Kidney epithelial cell (primary cell): ENCODE measurements around the gene NFS1. TPM values are rescaled to one million over a fixed set of nuclear protein-coding genes. Genes with fewer than 3 reads are reported as not detected.

ENCODE experiments used
- DNase-seq: peaks from one replicate; pipeline ENCODE4 v3.0.0-alpha.2; 2010; ENCODE audit warnings: low read depth
- H3K27me3 ChIP-seq: 2 replicates; pipeline ENCODE4 v1.6.0; 2011; ENCODE audit warnings: low read length; ENCODE audit not compliant: control insufficient read depth, insufficient read depth
- H3K36me3 ChIP-seq: 2 replicates; pipeline ENCODE4 v1.5.1; 2011; ENCODE audit warnings: low read length; ENCODE audit not compliant: control insufficient read depth, insufficient read depth
- H3K4me3 ChIP-seq: 2 replicates; pipeline ENCODE4 v1.5.1; 2011; ENCODE audit warnings: low read depth, mild to moderate bottlenecking, control low read depth, low read length
- CTCF ChIP-seq: IDR thresholded peaks from 2 replicates; pipeline ENCODE4 v1.5.1; 2011; ENCODE audit warnings: mild to moderate bottlenecking, moderate library complexity, low read length, control low read depth, inconsistent platforms; ENCODE audit not compliant: insufficient read depth, poor library complexity, severe bottlenecking
- total RNA-seq: library from RNA; depleted of rRNA; stranded (reverse); fragments of >200 nt; gene quantifications from 2 replicates; pipeline ENCODE4 v1.2.3, GENCODE V29; 2015

Gene NFS1
- total RNA-seq, 1 donor from 2014 or later: 30.8 TPM

DNA sequence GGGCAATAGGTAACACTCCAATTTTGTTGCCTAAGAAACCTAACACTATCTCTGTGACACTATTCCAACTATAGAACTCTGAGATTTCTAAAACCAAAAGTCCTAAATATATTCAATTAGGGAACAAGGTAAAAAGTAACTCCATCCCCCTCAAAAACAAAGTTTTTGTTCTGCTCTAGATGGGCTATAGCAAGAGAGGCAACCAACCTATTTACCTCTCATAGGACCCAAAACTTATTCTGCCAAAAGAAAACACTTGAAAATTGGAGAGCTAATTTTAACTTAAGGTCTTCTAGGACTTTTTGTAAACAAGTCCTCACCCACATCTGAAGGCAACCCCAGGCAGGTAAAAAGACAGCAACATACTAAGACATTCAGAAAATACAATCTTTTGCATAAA is 35.2 kb upstream of the NFS1 start:
- DNase-seq: no peak
- TF ChIP-seq CTCF: no peak
- peaks cover 2% of the 10 kb centered on the region for H3K36me3 ChIP-seq
- no peak overlapping the region for H3K4me3 ChIP-seq
- no peaks in the 10 kb centered on the region for H3K27me3 ChIP-seq

- Histone ChIP-seq H3K27me3 (no peaks in the 10 kb centered on the region), H3K36me3 (peaks cover 2% of the 10 kb centered on the region), H3K4me3 (no peak overlapping the region)
- no peak for DNase-seq
- no peak for TF ChIP-seq CTCF
These were observed 33.5 kb upstream of the NFS1 start for GRCh38 chr20:35732644-35732982.

DNA sequence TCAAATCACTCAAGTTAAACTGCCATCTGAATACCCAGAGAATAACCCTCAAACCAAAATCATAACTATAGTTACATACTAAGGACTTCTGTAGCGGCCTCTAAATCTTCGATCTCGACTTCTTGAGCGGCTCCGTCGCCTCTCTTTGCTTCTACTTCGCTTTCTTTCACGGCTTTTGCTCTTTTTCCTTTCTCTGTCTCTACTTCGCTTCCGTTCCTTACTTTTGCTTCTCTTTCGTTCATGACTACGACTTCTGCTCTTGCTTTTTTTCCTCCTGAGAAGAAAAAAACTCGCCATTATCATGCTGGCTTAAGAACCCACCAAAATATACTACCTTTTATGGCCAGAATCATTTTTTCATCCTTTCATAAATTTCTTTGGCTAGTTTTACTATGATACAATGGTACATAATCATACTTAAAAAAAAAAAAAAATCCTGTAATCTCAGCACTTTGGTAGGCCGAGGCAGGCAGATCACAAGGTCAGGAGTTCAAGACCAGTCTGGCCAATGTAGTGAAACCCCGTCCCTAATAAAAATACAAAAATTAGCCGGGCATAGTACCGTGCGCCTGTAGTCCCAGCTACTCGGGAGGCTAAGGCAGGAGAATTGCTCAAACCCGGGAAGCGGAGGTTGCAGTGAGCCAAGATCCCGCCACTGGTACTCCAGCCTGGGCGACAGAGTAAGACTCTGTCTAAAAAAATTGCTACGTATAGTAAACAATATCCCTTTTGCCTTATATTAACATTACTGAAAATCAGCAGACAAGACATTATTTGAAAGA is 32.9 kb upstream of the NFS1 start:
- no peaks in the 10 kb centered on the region for H3K27me3 ChIP-seq
- H3K36me3 ChIP-seq: peaks cover 2% of the 10 kb centered on the region

GRCh38 chr20:35731469-35731788 is 32.3 kb upstream of the NFS1 start:
- no peaks in the 10 kb centered on the region for H3K27me3 ChIP-seq
- no peak for DNase-seq
- H3K36me3 ChIP-seq: peaks cover 4% of the 10 kb centered on the region
- no peak for TF ChIP-seq CTCF
- no peak overlapping the region for H3K4me3 ChIP-seq

More for the DNA sequence above, 32.9 kb upstream of the NFS1 start:
- H3K4me3 ChIP-seq: no peak overlapping the region
- DNase-seq: no peak
- TF ChIP-seq CTCF: no peak

GRCh38 chr20:35730583-35731468 is 31.7 kb upstream of the NFS1 start:
- no peak for TF ChIP-seq CTCF
- Histone ChIP-seq H3K4me3 (no peak overlapping the region), H3K27me3 (no peaks in the 10 kb centered on the region), H3K36me3 (peaks cover 4% of the 10 kb centered on the region)
- no peak for DNase-seq
